ENCODE measurements around the gene G3BP2.
"Not testable (repeated sequence)": the region's sequence is repeated elsewhere in the genome, so short reads cannot be mapped to it uniquely, and the experiment has no call there.

Gene G3BP2

GRCh38 chr4:75673027-75673958 lies at the start of gene G3BP2:
G3BP2 (minus strand) TSS chr4:75673411; CDS start chr4:75662025, 11,386 bp downstream.
- DNase-seq (ENCODE audit: low read depth in 2 of 2), result peak; percentile 96 to 97

- no peak for DNase-seq (ENCODE audit: low read depth in 2 of 2)
Measured at GRCh38 chr4:75722417-75722816, 49.2 kb upstream of the G3BP2 start.

GRCh38 chr4:75718529-75718928 lies 45.3 kb upstream of the G3BP2 start:
- DNase-seq (ENCODE audit: low read depth in 2 of 2), result no peak

- no peak for DNase-seq (ENCODE audit: low read depth in 2 of 2)
Measured at GRCh38 chr4:75717408-75717807, 44.2 kb upstream of the G3BP2 start.

- DNase-seq (ENCODE audit: low read depth in 2 of 2), result not testable (repeated sequence)
Measured at GRCh38 chr4:75716054-75716453, 42.8 kb upstream of the G3BP2 start.

- DNase-seq (ENCODE audit: low read depth in 2 of 2), result no peak
Measured at GRCh38 chr4:75715105-75715799, 42.0 kb upstream of the G3BP2 start.

GRCh38 chr4:75714704-75715103 lies 41.5 kb upstream of the G3BP2 start:
- no peak for DNase-seq (ENCODE audit: low read depth in 2 of 2)

- DNase-seq (ENCODE audit: low read depth in 2 of 2), result no peak
Measured at GRCh38 chr4:75714011-75714410, 40.8 kb upstream of the G3BP2 start.

GRCh38 chr4:75710246-75710645 lies 37.0 kb upstream of the G3BP2 start:
- no peak for DNase-seq (ENCODE audit: low read depth in 2 of 2)

- peak in 1 of 2 donors; percentile 31 for DNase-seq (ENCODE audit: low read depth in 2 of 2)
Measured at GRCh38 chr4:75708218-75708691, 35.0 kb upstream of the G3BP2 start.

GRCh38 chr4:75705198-75705977 lies 32.2 kb upstream of the G3BP2 start:
- no peak for DNase-seq (ENCODE audit: low read depth in 2 of 2)

- no peak for DNase-seq (ENCODE audit: low read depth in 2 of 2)
Measured at GRCh38 chr4:75702919-75703411, 29.8 kb upstream of the G3BP2 start.

GRCh38 chr4:75699299-75699698 lies 26.1 kb upstream of the G3BP2 start:
- no peak for DNase-seq (ENCODE audit: low read depth in 2 of 2)

GRCh38 chr4:75698963-75699228 lies 25.7 kb upstream of the G3BP2 start:
- DNase-seq (ENCODE audit: low read depth in 2 of 2), result no peak

- DNase-seq (ENCODE audit: low read depth in 2 of 2), result no peak
Measured at GRCh38 chr4:75698162-75698962, 25.2 kb upstream of the G3BP2 start.

GRCh38 chr4:75696581-75696980 lies 23.4 kb upstream of the G3BP2 start:
- no peak for DNase-seq (ENCODE audit: low read depth in 2 of 2)

GRCh38 chr4:75696071-75696470 lies 22.9 kb upstream of the G3BP2 start:
- DNase-seq (ENCODE audit: low read depth in 2 of 2), result no peak

GRCh38 chr4:75692066-75692465 lies 18.9 kb upstream of the G3BP2 start:
- DNase-seq (ENCODE audit: low read depth in 2 of 2), result not testable (repeated sequence)

GRCh38 chr4:75687125-75687524 lies 13.9 kb upstream of the G3BP2 start:
- DNase-seq (ENCODE audit: low read depth in 2 of 2), result not testable (repeated sequence)

- DNase-seq (ENCODE audit: low read depth in 2 of 2), result peak in 1 of 2 donors; percentile 12
Measured at GRCh38 chr4:75686346-75686745, 13.1 kb upstream of the G3BP2 start.

GRCh38 chr4:75685546-75686189 lies 12.5 kb upstream of the G3BP2 start:
- DNase-seq (ENCODE audit: low read depth in 2 of 2), result no peak
